Stimulated activated CD4-positive, alpha-beta T cell treated with anti-CD3 and anti-CD28 coated beads, Interleukin-1b, Interleukin-23, amount 100 ng/mL, for 24 hours (primary cell): ENCODE data around the gene CBFB.
"Not testable (repeated sequence)": the region's sequence is repeated elsewhere in the genome, so short reads cannot be mapped to it uniquely, and the experiment has no call there.

Source experiments
- DNase-seq, 4 experiments: peaks; one replicate each; pipeline ENCODE4 v3.0.0-alpha.2; 2020; ENCODE audit warnings: low read depth in 4 of 4, low spot score in 1 of 4

CBFB gene

GRCh38 chr16:67040906-67041305 lies 12.0 kb downstream of the CBFB start:
- no peak for DNase-seq

- DNase-seq: not testable (repeated sequence)
Measured at GRCh38 chr16:67041520-67041919, 12.6 kb downstream of the CBFB start.

- DNase-seq: no peak
Measured at GRCh38 chr16:67043420-67043819, 14.5 kb downstream of the CBFB start.

GRCh38 chr16:67050796-67051195 lies 21.8 kb downstream of the CBFB start:
- no peak for DNase-seq

- no peak for DNase-seq
Measured at GRCh38 chr16:67052399-67052798, 23.4 kb downstream of the CBFB start.

GRCh38 chr16:67053767-67054334 lies 24.9 kb downstream of the CBFB start:
- DNase-seq: no peak

GRCh38 chr16:67054901-67055300 lies 26.0 kb downstream of the CBFB start:
- no peak for DNase-seq

- peak in 1 of 4 experiments; percentile 11 for DNase-seq
Measured at GRCh38 chr16:67055712-67056487, 27.0 kb downstream of the CBFB start.

GRCh38 chr16:67063008-67063407 lies 34.1 kb downstream of the CBFB start:
- no peak for DNase-seq

- no peak for DNase-seq
Measured at GRCh38 chr16:67068212-67068753, 39.3 kb downstream of the CBFB start.

GRCh38 chr16:67071476-67072048 lies 42.6 kb downstream of the CBFB start:
- DNase-seq: no peak

GRCh38 chr16:67075331-67075730 lies 46.4 kb downstream of the CBFB start:
- DNase-seq: no peak

GRCh38 chr16:67077871-67078270 lies 48.9 kb downstream of the CBFB start:
- no peak for DNase-seq

GRCh38 chr16:67082100-67082499 lies 53.2 kb downstream of the CBFB start:
- no peak for DNase-seq

- DNase-seq: no peak
Measured at GRCh38 chr16:67082891-67083290, 53.9 kb downstream of the CBFB start.

GRCh38 chr16:67084345-67085028 lies 55.5 kb downstream of the CBFB start:
- DNase-seq: no peak

- DNase-seq: no peak
Measured at GRCh38 chr16:67086822-67087221, 57.9 kb downstream of the CBFB start.

GRCh38 chr16:67087291-67087690 lies 58.3 kb downstream of the CBFB start:
- no peak for DNase-seq

- DNase-seq: no peak
Measured at GRCh38 chr16:67087803-67088202, 58.9 kb downstream of the CBFB start.

GRCh38 chr16:67088551-67088950 lies 59.6 kb downstream of the CBFB start:
- no peak for DNase-seq

- no peak for DNase-seq
Measured at GRCh38 chr16:67089101-67089500, 60.2 kb downstream of the CBFB start.
